Stimulated activated CD8-positive, alpha-beta memory T cell treated with anti-CD3 and anti-CD28 coated beads, Interleukin-12 subunit alpha, Interleukin-12 subunit beta, amount 100 ng/mL, for 1 hour (primary cell): ENCODE measurements around the gene MSMP.

Experiments used
- DNase-seq: peaks from one replicate; pipeline ENCODE4 v3.0.0-alpha.2; 2020; ENCODE audit warnings: low read depth

Gene MSMP

DNA sequence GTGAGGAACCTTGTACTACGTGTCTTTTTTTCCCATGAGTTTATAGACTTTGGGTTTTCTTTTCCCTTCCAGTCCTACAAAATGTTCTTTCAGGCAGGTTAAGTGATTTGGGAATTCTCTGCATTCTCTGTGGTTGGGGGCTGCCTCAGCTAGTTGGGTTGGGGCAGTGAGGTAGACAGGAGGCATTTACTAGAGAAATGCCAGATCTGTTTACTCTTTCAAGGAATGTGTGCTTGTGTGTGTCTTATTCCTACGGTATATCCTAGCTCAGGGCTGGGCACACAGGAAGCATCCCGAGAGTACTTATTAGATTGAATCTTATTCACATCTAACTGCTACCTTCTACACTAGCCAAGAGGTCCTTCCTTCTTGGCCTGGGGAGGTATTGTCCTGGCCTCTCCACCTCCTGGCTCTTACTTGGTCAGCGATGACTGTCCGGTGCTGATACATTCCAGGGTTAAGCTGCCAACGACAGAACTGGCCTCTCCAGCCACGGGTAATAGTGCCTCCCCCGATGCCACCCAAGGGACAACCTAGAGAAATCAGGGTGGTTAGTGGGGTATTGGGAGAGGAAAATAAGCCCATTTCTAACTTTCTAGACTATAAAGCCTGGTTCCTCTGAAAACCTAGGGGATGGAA is 10.1 kb downstream of the MSMP start:
- no peak for DNase-seq

DNA sequence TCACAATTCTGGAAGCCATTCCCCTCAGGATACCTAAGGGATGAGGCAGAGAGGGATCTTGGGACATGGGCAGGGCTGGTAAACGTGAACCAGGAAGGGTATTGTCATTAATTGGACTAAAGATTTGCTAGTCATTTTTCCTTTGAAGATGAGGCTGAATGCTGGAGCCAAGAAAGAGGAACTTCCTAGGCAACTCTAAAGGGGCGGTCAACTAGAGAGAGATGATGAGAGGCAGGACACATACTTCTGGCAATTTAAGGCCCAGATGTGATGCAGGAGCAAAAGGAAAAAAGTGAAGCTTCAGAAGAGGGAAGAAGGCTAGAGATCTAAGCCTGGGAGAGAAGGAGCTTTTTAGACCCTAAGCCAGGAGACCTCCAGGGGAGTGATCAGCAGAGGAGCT is 10.6 kb downstream of the MSMP start:
- DNase-seq = no peak

DNA sequence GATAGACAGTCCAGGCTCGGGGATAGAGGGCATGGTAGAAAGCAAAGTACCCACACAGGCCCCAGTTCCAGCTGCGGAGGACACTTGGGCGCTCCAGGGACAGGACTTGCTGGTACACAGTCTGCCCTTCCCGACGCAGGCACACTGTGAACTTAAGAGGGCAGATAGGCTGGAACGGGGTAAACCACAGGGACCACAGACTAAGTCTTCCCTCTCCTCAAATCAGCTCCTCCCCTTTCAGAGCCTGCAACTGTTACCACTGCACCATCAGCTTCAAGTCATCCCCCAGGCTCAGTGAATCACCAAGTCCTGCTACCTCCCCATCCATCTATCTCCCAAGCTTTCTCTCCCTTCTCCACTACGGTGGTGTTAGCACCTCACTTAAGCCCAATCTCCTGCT is 12.3 kb downstream of the MSMP start:
- no peak for DNase-seq

DNA sequence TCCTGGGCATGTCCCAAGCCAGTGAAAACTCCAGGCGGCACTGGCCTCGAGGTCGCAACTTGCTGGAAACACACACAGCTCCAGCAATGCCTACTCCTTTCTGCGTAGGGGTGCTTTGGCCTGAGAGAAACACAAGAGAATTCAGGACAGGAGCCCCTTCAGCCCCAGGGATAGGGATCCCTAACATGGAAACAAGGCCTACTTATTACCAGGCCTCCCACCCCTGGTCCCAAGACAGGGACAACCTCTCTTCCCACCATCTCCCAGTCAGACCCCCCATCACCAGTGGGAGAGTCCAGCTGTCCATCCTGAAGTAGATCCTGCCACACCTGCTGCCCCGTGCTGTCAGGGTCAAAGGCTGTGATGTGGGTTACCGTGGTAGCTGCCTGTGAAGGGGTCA is 13.8 kb downstream of the MSMP start:
- DNase-seq = no peak

DNA sequence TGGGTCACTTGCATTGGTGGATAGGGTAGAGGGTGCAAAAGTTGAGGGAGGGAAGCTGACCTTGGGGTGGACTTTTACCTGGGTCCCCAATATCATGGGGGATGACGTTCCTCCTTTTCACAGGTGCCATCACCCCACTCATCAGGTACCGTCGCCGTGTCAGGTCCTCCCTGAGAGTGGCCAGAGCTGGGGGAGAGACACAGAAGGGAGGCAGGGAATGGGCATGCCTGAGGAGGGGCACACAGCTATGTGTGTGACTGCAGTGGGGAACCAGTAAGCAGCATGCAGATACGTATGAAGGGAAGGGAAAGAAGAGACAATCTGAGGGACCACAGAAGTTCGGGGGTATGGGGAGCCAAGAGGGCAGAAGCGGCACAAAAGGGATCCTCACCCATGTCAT is 15.2 kb downstream of the MSMP start:
- no peak for DNase-seq

DNA sequence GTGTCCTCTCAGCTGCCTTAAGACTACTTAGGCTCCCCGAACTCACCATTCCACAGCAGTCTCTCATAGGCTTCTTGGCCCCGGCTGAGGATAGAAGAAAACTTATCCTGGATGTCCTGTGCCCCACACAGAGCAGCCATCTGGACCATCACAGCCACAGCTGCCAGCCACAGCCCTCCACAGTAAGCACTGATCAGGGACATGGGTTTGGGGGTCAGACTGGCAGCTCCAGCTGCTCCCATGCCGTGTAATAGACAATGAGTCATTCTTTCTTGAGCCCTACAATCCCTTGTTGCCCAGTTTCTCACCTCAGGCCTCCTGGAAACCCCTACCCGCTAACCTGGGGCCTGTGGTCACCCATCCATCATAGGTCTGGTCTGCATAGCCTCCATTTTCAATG is 15.9 kb downstream of the MSMP start:
- DNase-seq = no peak

DNA sequence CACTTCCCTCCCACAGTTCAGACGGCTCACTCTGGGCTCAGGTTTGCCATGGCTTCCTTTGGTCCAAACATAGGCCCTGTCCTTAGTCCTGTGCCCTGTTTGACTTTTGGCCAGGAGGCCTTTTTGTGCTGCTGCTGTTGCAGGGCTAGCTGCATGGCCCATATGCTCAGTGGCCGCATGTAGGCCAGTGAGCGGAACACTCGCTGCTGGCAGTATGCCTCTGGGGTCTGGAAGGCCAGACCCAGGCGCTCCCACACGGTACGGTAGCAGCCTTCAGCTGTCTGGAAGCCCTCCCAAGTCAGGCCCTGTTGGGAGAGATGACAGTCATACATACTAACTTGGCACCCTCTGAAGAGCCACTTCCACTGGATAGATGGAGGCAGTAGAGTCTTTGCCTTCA is 16.9 kb downstream of the MSMP start:
- DNase-seq = no peak

GRCh38 chr9:35736201-35736633 is 17.9 kb downstream of the MSMP start:
- no peak for DNase-seq

- no peak for DNase-seq
Measured at GRCh38 chr9:35734096-35734495, 20.0 kb downstream of the MSMP start.

GRCh38 chr9:35732800-35733541 is 21.1 kb downstream of the MSMP start:
- no peak for DNase-seq

GRCh38 chr9:35732185-35732799 is 21.8 kb downstream of the MSMP start, which contains the start of the genes CREB3 and TLN1:
Gene CREB3 (plus strand): TSS chr9:35732666. CDS start chr9:35732773, 107 bp downstream.
Gene TLN1 (minus strand): TSS chr9:35732195. CDS start chr9:35725694, 6,501 bp downstream.
- peak; percentile 93 for DNase-seq

DNA sequence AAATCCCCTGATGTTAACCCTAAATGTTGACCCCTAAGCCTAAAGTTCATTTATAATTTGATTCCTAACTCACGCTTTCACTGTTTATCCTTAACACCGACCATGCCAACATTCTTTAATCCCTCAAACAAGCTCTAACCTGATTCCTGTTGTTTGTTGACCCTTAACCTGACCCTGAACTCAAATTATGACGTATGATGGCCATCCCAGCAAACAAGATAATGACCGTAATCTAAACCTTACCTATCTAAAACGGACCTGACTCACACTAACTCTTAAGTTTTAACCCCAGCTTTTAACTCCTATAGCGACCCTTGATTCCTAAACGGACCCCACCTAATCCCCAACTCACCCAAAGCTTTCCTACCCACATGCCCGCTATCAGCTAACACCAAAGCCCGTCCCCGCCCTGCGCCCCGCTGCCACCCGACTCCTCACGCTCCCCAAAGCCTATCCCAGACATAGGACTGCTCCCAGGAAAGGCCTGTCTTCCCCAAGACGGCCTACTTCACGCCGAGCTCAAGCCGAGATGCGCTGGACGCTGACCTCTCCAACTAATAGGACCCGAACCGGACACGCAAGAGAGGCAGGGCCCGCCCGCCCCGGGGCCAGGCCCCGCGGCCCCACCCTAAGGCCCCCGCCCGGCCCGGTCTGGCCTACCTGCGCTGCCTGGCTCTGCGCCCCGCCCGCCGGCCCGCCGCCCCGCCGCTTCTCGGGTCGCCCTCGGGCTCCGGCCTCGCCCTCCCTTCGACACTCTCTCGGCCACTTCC is 22.5 kb downstream of the MSMP start:
- no peak for DNase-seq

DNA sequence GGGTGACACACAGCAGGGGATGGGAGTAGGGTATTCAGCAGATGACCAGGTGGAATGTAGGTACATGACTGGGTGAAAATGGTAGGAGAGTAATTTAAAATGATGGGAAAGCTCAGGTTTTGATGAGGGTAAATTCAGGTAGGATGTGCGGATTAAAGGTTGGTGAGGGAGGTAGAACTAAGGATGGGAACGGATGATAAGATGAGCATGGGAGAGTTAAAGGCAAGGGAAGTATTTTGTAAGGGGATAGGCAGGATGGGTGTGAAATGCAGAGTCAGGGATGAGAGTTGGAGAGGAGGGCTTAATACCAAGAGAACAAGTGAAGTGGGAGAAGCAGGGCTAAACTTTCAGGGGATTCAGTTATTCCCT is 23.6 kb downstream of the MSMP start:
- no peak for DNase-seq

DNA sequence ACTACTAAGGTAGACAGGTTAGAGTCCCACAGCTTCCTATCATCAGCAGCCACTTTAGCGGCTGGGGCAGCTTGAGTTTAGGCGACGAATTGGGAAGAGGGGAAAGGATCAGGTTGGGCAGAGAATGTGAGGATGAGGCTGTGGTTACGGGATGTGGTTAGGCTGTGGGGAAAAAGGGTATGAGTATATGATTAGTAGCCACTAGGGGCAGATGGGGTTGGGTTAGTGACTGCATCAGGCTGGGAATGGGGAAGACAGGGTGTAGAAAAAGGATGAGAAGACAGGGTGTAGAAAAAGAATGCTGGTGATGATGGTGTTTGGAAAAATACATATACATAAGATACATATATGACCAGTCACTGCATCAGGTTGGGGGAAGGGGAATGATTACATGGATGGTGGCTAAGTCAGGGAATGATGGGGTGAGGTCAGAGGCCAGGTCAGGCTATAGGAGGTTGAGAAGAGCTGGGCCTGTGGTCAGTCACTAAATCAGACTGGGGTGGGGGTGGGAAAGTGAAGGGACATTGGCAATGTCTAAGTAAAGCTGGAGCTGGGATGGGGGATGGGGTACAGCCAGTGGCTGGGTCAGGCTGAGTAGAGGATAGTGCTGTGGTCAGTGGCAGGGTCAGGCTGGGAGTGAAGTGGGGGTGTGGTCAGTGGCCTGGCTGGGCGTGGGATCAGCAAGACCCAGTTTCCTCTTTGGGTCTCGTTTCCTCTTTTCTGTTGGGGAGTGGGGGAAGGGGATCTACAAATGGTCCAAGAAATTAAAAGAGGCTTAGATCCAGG is 24.2 kb downstream of the MSMP start:
- DNase-seq = no peak

- no peak for DNase-seq
Measured at GRCh38 chr9:35729101-35729500, 25.0 kb downstream of the MSMP start.

- DNase-seq = no peak
Measured at GRCh38 chr9:35728041-35728971, 25.8 kb downstream of the MSMP start.

DNA sequence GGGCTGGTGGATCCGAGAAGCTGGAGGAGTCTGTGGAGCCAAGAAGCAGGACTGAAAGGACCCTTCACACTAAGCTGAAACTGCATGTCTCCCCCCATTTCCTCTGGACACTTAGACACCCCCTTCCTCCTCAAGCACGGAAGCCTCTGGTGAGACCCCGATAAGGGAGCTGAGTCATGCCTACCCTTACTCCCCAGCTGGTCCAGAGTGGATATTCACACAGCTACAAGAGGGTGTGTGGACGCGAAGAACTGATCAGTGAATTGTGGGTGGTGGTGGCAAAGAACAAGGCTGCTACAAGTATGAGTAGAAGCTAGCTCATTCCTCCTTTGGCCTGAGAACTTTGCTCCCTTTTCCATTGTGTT is 26.4 kb downstream of the MSMP start:
- no peak for DNase-seq

DNA sequence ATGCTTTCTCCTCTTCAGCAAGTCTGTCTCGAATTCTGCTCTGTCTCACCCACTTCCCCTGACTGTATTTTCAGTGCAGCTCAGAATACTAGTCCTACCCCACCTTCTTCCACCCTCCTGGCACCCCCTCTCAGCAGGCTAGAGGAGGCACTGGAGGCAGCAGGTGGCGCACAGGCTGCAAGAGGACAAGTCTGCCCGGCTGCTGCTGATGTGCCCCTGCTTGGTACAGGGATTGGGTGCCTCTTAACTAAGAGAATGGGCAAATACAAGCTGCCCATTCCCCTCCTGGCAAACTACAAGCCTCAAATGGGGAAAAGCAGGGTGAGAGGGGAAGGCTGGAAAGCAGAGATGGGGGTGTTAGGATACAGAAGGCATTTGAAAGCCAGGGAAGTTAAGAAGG is 27.1 kb downstream of the MSMP start:
- no peak for DNase-seq

GRCh38 chr9:35725362-35725761 is 28.7 kb downstream of the MSMP start:
- no peak for DNase-seq

DNA sequence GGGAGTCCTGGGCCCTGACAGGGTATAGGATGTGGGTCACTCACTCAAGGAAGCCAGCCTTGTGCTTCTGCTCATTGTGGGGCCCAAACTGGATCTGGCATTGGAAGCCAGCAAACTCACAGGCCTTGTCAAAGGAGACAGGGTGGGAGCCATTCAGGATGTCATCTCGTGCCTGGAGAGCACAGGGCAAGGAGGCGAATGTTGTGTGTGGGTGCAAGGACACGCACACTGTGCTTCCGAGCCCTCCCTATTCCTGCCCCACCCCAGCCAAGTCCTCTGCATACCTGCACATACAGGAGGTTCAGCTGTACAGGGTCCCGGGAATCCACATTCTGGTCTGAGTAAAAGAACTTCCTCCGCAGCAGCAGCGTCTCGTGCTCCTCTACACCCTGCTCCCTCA is 30.2 kb downstream of the MSMP start:
- DNase-seq = no peak

DNA sequence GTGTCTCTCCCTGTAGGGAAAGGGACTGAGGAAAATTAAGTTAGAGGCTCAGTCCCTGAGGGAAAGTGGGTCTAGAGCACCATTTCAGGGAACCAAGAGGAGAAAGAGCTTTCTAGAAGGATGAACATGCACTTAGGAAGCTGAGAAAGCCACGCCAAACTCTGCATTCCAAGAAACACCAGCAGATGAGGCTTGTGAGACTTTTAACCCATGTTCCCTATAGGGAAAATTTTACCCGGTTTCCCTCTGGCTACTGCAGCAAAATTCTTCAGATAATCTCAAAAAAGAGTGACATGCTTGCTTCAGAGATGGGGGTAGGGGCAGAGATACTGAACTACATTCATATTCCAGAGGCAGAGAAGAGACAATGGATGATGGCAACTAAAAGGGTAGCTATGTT is 30.6 kb downstream of the MSMP start:
- DNase-seq = no peak
